GM18505 (cell line): ENCODE results near the gene ADAMTS17.

ENCODE experiments used
- ATAC-seq: cut with Tn5 transposase; IDR thresholded peaks from one replicate; pipeline ENCODE4 v1.9.1; 2021; ENCODE audit not compliant: unreplicated experiment
- POLR2A ChIP-seq: IDR thresholded peaks from 4 replicates; pipeline ENCODE4 v1.6.1; 2011; ENCODE audit warnings: borderline replicate concordance; ENCODE audit not compliant: insufficient read depth, insufficient read length; ENCODE audit errors: extremely low read depth

ADAMTS17 gene

DNA sequence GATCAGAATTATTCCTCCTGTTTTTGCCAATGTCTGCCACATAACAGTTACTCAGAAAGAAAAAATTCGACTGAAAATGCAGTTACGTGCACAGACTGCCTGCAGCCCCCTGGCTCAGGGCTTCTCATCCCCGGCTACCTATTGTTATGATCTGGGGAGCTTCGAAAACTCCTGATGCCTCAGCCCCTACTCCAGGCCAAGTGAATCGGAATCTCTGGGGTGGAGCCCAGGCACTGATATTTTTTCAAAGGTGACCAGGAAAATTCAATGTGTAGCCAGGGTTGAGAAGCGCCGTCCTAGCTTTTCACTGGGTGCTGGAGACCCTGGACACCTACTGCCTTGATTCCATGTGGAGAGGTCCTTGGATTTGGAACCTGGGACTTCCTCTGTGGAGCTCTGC, 8.5 kb downstream of the ADAMTS17 start:
- no peak for ATAC-seq
- no peak for TF ChIP-seq POLR2A

DNA sequence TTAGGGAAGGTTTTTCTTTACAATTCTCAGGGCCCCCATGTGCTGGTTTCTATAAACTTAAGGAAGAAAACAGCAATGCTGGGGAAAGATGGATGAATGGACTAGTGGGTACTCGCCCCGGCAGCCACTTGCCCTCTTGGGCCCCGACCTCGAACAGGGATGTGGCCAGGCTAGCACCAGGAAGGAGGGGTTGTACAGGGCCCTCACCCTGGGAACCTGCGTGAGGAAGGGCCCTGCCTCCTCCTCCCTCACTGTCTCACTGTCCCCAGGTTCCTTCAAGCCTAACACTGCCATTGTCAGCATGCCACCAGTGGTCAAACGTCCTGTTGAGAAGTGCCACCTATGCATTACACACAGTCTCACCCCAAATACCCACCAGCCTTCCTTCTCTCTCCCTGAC, 9.1 kb downstream of the ADAMTS17 start:
- TF ChIP-seq POLR2A = no peak
- ATAC-seq = no peak

- no peak for ATAC-seq
- no peak for TF ChIP-seq POLR2A
These were observed 9.5 kb downstream of the ADAMTS17 start for GRCh38 chr15:100332231-100332630.

GRCh38 chr15:100330629-100331215, 11.1 kb downstream of the ADAMTS17 start:
- no peak for ATAC-seq
- no peak for TF ChIP-seq POLR2A

- no peak for TF ChIP-seq POLR2A
- no peak for ATAC-seq
These were observed 11.6 kb downstream of the ADAMTS17 start for GRCh38 chr15:100330221-100330620.

- ATAC-seq = no peak
- TF ChIP-seq POLR2A = no peak
These were observed 13.0 kb downstream of the ADAMTS17 start for GRCh38 chr15:100328796-100329195.

- ATAC-seq = no peak
These were observed 22.9 kb downstream of the ADAMTS17 start for GRCh38 chr15:100318880-100319279.

GRCh38 chr15:100314809-100315400, 26.9 kb downstream of the ADAMTS17 start:
- no peak for TF ChIP-seq POLR2A
- no peak for ATAC-seq

More at GRCh38 chr15:100318880-100319279, 22.9 kb downstream of the ADAMTS17 start:
- no peak for TF ChIP-seq POLR2A

DNA sequence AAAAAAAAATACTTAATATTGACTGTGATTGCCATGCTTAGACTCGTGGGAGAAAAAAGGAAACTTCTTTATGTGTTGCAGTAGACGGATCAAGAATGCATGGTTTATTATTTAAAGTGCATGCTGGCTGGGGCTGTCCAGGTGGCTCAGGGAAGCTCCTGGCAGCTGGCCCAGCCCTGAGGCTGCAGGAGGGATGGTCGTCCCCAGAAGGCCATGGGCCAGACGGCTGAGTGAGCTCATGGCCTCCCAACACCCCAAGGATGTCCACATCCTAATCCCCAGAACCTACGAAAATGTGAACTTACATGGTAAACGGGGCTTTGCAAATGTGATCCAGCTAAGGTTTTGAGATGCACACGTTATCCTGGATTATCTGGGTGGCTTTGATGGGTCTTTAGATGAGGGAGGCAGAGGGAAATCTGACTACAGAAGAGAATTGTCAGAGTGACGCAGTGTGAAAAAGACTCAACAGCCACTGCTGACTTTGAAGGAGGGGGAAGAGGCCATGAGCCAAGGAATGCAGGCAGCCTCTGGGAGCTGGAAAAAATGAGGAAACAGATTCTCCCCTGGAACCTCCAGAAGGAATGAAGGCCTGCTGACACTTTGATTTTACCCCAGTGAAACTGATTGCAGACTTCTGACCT, 29.8 kb downstream of the ADAMTS17 start:
- ATAC-seq = no peak
- no peak for TF ChIP-seq POLR2A

DNA sequence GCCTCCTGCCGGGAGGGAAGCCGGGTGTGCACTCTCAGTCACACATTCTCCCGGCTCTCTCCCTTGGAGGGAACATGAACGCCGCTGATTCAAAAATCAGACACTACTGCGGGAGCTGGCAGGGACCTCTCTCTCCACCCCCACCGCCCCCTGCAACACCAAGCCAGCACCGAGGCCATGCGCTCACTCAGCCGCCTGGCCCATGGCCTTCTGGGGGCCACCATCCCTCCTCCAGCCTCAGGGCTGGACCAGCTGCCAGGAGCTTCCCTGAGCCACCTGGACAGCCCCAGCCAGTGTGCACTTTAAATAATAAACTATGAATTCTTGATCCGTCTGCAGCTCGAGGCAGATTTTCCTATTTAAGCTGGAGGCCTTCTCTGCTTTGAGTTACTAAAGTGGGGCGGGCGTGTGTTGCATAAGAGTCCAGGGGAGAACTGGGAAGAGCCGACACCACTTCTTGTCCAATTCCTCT, 30.6 kb downstream of the ADAMTS17 start:
- no peak for ATAC-seq
- TF ChIP-seq POLR2A = no peak

- no peak for TF ChIP-seq POLR2A
- no peak for ATAC-seq
These were observed 31.1 kb downstream of the ADAMTS17 start for GRCh38 chr15:100310513-100311153.

DNA sequence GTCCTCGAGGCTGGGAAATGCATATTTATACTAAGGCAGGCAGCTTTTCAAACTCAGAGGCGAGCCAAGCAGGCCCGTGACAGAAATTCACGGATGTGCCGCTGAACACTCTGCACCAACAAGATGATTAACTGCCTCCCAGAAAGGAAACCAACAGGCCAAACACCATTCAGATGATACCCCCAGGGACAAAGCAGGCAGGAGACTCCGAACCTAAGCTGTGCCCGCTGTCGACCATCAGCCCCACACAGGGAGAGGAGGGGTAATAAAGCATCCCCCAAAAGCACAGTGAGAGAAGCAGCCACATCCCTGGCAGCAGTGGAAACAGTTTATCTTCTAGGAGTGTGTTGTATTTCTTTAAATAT, 31.8 kb downstream of the ADAMTS17 start:
- ATAC-seq = no peak

GRCh38 chr15:100309109-100310040, 32.4 kb downstream of the ADAMTS17 start:
- TF ChIP-seq POLR2A = no peak
- ATAC-seq = no peak

More for the DNA sequence above, 31.8 kb downstream of the ADAMTS17 start:
- no peak for TF ChIP-seq POLR2A
